Uterus (tissue), 4 donors: ENCODE data around the gene TMTC3. TPM values are rescaled to one million over a fixed set of nuclear protein-coding genes. Genes with fewer than 3 reads are reported as not detected.

Experiments used
- DNase-seq, 2 donors: peaks; one replicate each; pipeline ENCODE4 v3.0.0-alpha.2; 2019 to 2020
- H3K27ac ChIP-seq, 2 donors: fragments of 200-600 bp; sonication (generic); 1 replicate in 1 of 2; 2 replicates in 1 of 2; pipeline ENCODE4 v1.5.1; 2016 to 2018
- H3K27me3 ChIP-seq, 2 donors: fragments of 200-600 bp; sonication (generic); one replicate each; pipeline ENCODE4 v1.5.1; 2018 to 2019; ENCODE audit warnings: control low read depth in 1 of 2
- H3K36me3 ChIP-seq, 2 donors: fragments of 200-600 bp; sonication (generic); one replicate each; pipeline ENCODE4 v1.5.1; 2019; ENCODE audit warnings: control low read depth in 1 of 2
- H3K4me1 ChIP-seq, 2 donors: fragments of 200-600 bp; sonication (generic); one replicate each; pipeline ENCODE4 v1.5.1; 2018 to 2019; ENCODE audit warnings: control low read depth in 1 of 2
- H3K4me3 ChIP-seq, 2 donors: fragments of 200-600 bp; sonication (generic); 1 replicate in 1 of 2; 2 replicates in 1 of 2; pipeline ENCODE4 v1.5.1; 2018 to 2019; ENCODE audit warnings: mild to moderate bottlenecking in 1 of 2
- H3K9me3 ChIP-seq, 2 donors: fragments of 200-600 bp; sonication (generic); one replicate each; pipeline ENCODE4 v1.5.1; 2019; ENCODE audit warnings: control low read depth in 1 of 2
- POLR2A ChIP-seq, 2 donors: fragments of 450-650 bp; IDR thresholded peaks; one replicate each; pipeline ENCODE4 v1.6.1; 2016; ENCODE audit warnings: antibody characterized with exemption in 2 of 2, mild to moderate bottlenecking in 1 of 2, moderate library complexity in 1 of 2
- intact Hi-C: fragments of 100-400 bp; cut with DNase I; formaldehyde crosslinking; loops from one replicate; pipeline ENCODE4 v1.15.1; 2023; ENCODE audit warnings: low total_unique reads
- total RNA-seq, 4 donors: library from RNA; depleted of rRNA in 3 of 4; stranded (reverse); fragments of >200 nt in 3 of 4; gene quantifications; one replicate each; pipeline versions ENCODE4 v1.1.0 to v1.2.4, GENCODE V29; 2014 to 2023
- TF ChIP-seq, protein P1 (sequence below), 4 experiments: fragments of 200-600 bp in 2 of 4; fragments of 450-650 bp in 2 of 4; sonication (generic) in 2 of 4; IDR thresholded peaks; one replicate each; pipeline ENCODE4 v1.5.1; 2016 to 2019; ENCODE audit warnings: antibody characterized with exemption in 4 of 4, mild to moderate bottlenecking in 2 of 4, moderate library complexity in 1 of 4
- donor health status: DM: yes; HTN: yes; CAD: no.

The TMTC3 gene
- total RNA-seq, 4 donors from 2014 or later: 9.0 to 86.5 (median 20.0) TPM

DNA sequence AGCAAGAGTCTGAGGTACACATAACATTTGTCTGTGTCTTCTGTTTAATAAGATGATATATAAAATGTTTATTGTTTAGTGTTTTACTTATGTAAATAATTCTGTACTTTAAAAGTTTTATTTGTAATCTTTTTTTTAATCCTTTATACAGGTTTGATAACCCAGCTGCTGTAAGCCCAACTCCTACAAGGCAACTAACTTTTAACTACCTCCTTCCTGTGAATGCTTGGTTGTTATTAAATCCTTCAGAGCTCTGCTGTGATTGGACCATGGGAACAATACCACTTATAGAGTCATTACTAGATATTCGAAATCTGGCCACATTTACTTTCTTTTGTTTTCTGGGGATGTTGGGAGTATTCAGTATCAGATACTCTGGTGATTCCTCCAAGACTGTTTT lies 24.1 kb downstream of the TMTC3 start:
- DNase-seq: no peak
- no peaks in the 10 kb centered on the region for H3K4me1 ChIP-seq
- no peak overlapping the region for H3K27ac ChIP-seq
- H3K4me3 ChIP-seq: no peak overlapping the region
- H3K9me3 ChIP-seq: no peaks in the 10 kb centered on the region
- intact Hi-C loops: no loop called here
- H3K36me3 ChIP-seq: no peaks in the 10 kb centered on the region
- no peak for TF ChIP-seq POLR2A (IDR thresholded peaks at IDR 0.05)
- TF ChIP-seq, protein P1, sequence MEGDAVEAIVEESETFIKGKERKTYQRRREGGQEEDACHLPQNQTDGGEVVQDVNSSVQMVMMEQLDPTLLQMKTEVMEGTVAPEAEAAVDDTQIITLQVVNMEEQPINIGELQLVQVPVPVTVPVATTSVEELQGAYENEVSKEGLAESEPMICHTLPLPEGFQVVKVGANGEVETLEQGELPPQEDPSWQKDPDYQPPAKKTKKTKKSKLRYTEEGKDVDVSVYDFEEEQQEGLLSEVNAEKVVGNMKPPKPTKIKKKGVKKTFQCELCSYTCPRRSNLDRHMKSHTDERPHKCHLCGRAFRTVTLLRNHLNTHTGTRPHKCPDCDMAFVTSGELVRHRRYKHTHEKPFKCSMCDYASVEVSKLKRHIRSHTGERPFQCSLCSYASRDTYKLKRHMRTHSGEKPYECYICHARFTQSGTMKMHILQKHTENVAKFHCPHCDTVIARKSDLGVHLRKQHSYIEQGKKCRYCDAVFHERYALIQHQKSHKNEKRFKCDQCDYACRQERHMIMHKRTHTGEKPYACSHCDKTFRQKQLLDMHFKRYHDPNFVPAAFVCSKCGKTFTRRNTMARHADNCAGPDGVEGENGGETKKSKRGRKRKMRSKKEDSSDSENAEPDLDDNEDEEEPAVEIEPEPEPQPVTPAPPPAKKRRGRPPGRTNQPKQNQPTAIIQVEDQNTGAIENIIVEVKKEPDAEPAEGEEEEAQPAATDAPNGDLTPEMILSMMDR (IDR thresholded peaks at IDR 0.05): no peak
- H3K27me3 ChIP-seq: no peaks in the 10 kb centered on the region

DNA sequence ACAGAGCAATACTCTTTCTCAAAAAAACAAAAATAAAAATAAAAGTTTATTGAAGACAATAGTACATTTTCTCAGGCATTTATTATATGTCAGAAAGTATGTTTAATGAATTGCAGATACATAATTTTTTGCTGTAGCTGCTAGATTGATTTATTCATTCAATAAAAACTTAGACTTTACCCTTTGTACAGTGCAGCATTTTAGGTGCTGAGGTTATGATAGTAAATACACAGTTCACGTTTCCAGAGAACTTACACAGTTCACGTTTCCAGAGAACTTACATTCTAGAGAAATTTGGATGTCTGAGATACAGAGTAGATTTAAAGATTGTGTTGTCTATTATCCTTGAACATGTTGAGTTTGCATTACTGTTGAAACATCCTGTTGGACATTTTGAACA lies 25.3 kb downstream of the TMTC3 start:
- Histone ChIP-seq H3K4me1 (no peaks in the 10 kb centered on the region), H3K4me3 (no peak overlapping the region), H3K27ac (no peak overlapping the region), H3K27me3 (no peaks in the 10 kb centered on the region), H3K36me3 (no peaks in the 10 kb centered on the region), H3K9me3 (no peaks in the 10 kb centered on the region)
- DNase-seq: no peak
- intact Hi-C loops: no loop called here
- TF ChIP-seq, protein P1 (IDR thresholded peaks at IDR 0.05): no peak
- TF ChIP-seq POLR2A (IDR thresholded peaks at IDR 0.05): no peak

DNA sequence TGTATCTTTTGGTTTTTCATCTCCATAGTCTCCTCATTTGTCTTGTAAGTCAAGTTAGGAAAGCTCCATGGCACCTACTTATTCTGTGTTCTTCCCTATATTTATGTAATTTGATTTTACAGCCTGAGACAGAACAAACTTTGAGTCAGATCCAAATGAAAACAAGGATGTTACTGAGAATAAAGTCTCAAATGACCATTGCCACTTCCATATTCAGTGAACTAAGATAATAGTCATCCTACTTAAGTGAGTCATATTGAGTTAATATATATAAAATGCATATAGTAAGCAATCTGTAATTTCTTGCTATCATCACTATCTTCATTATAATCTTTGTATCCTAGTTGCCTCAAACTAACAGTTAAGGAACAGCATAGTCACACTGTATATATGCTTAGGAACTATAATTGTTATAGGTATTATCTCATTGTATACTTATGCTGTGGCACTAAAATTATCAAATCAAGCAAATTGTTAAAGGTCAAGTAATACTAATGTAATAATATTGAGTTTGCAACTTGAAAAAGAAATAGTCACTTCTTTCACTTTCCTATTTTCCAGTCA lies 30.8 kb downstream of the TMTC3 start:
- H3K4me1 ChIP-seq: no peaks in the 10 kb centered on the region
- intact Hi-C loops: no loop called here
- H3K9me3 ChIP-seq: no peaks in the 10 kb centered on the region
- no peak for TF ChIP-seq POLR2A (IDR thresholded peaks at IDR 0.05)
- TF ChIP-seq, protein P1 (IDR thresholded peaks at IDR 0.05): no peak
- H3K27me3 ChIP-seq: no peaks in the 10 kb centered on the region
- no peaks in the 10 kb centered on the region for H3K36me3 ChIP-seq
- no peak overlapping the region for H3K27ac ChIP-seq
- H3K4me3 ChIP-seq: no peak overlapping the region
- DNase-seq: no peak

DNA sequence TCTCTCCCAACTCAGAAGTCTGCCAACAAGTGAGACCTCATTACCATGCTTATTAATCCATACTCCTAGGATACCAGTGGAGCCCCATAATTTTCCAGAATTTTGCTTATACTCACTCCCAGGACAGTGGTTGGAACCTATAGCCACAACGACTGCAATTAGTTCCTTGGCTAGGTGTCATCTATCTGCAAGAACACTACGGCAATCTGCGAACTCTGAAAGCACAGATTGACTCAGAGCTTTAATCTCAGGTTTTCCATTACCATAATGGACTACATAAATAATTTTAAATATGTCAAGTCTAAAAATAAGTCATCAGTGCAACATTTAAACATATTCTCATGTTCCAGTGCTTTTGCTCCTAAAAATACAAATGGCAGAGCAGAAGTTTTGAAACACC lies 33.4 kb downstream of the TMTC3 start:
- intact Hi-C loops: no loop called here
- no peaks in the 10 kb centered on the region for H3K9me3 ChIP-seq
- no peak overlapping the region for H3K27ac ChIP-seq
- no peaks in the 10 kb centered on the region for H3K36me3 ChIP-seq
- H3K27me3 ChIP-seq: no peaks in the 10 kb centered on the region
- no peak overlapping the region for H3K4me3 ChIP-seq
- TF ChIP-seq, protein P1 (IDR thresholded peaks at IDR 0.05): no peak
- TF ChIP-seq POLR2A (IDR thresholded peaks at IDR 0.05): no peak
- H3K4me1 ChIP-seq: no peaks in the 10 kb centered on the region
- no peak for DNase-seq

DNA sequence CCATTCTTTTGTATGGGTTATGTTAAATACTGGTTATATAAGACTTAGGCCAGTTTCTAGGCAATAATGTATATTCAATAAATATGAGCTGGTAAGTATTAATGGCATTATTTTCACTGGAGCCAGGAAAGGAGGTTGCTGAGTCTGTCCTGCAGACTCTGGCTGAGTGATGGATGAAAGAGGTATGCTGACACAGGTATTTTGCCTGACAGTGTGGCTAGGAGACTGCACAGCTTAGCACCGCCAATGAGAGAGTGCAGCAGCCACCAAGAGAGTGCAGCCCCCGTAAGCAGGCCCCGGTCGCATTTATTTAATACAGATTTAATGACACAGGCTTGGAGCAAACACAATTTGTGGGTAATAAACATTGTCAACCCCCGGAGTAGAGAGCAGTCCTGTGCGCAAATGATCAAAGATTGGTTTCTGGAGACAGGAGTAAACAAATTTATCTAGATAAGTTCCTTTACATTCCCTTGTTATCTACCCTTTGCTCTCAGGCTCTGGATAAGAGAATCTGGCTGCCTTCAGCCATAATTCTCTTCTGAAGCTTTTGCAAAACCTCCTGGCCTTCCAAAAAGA lies 37.4 kb downstream of the TMTC3 start:
- Histone ChIP-seq H3K36me3 (no peaks in the 10 kb centered on the region), H3K4me1 (no peaks in the 10 kb centered on the region), H3K27ac (no peak overlapping the region), H3K9me3 (no peaks in the 10 kb centered on the region), H3K27me3 (no peaks in the 10 kb centered on the region), H3K4me3 (no peak overlapping the region)
- intact Hi-C loops: no loop called here
- no peak for DNase-seq
- TF ChIP-seq, protein P1 (IDR thresholded peaks at IDR 0.05): no peak
- TF ChIP-seq POLR2A (IDR thresholded peaks at IDR 0.05): no peak
